ENCODE data around the gene ATP1B2. TPM values are rescaled to one million over a fixed set of nuclear protein-coding genes. Genes with fewer than 3 reads are reported as not detected.

ATP1B2 gene
- total and polyA plus RNA-seq, 4 donors, result 0.31 to 16.0 (median 0.87) TPM

DNA sequence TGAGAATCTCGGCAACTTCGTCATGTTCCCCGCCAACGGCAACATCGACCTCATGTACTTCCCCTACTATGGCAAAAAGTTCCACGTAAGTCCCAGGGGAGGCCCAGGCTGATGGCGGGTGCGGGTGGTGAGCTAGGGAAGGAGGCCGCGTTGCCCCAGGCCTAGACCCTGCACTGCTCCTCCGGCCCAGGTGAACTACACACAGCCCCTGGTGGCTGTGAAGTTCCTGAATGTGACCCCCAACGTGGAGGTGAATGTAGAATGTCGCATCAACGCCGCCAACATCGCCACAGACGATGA lies 4.8 kb downstream of the ATP1B2 start:
- peaks cover 0 to 8% (median 0%) of the 10 kb centered on the region in 3 donors for H3K27me3 ChIP-seq (ENCODE audit: control insufficient read depth in 3 of 3, insufficient read depth in 3 of 3, low read length in 2 of 3)

DNA sequence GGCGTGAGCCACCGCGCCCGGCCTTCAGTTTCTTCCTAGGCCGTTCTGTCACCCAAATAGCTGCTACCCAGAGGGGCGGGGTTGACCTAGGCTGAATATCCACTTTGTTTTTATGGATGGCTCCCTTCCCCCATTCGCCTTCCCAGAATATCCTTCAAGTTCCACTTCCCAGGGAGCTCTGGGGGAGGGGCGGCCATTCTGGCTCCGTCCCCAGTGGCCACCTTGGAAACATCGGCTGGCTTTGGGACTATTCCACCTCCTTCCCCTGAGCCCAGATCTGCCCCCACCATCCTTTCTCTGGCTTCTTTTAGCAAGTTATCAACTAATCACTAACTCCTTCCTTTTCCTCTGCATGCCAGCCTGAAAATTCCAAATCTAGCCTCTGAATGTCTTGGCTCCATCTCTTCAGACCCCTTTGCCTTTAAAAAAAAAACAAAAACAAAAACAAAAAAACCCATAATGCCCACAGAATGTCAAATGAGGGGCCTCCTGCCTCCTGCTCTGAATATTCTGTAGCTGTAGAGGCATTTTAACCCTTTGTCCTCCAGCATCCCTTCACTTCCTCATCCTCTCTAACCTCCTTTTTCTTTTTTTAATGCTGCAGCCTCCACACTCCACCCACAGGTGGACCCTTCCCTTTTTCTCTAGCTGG lies 6.4 kb downstream of the ATP1B2 start:
- Histone ChIP-seq H3K4me1 (ENCODE audit: control insufficient read depth in 5 of 5, insufficient read depth in 5 of 5, low read length in 5 of 5) (peaks cover 0 to 37% (median 7%) of the 10 kb centered on the region in 5 donors), H3K4me3 (no peak overlapping the region), H3K36me3 (ENCODE audit: control insufficient read depth in 4 of 4, insufficient read depth in 4 of 4, low read length in 4 of 4) (peaks cover 0 to 12% (median 1%) of the 10 kb centered on the region in 4 donors), H3K9ac (ENCODE audit: insufficient read depth in 1 of 2, low read length in 2 of 2) (peak overlapping the region in 1 of 2 donors; percentile 49), H3K27ac (ENCODE audit: low read depth in 1 of 2, low read length in 1 of 2) (no peak overlapping the region), H3K9me3 (ENCODE audit: control insufficient read depth in 4 of 4, insufficient read depth in 3 of 4, low read length in 3 of 4) (no peaks in the 10 kb centered on the region), H3K27me3 (ENCODE audit: control insufficient read depth in 3 of 3, insufficient read depth in 3 of 3, low read length in 2 of 3) (peaks cover 0 to 3% (median 0%) of the 10 kb centered on the region in 3 donors)
- ATAC-seq (ENCODE audit: insufficient read depth, low FRiP score) (no peak), DNase-seq (peak; percentile 80 to 90 (median 85))
- WGBS, 2 donors, result 56 to 67% methylated on average over 10 of the region's 10 CpGs
- TF ChIP-seq, protein P1, sequence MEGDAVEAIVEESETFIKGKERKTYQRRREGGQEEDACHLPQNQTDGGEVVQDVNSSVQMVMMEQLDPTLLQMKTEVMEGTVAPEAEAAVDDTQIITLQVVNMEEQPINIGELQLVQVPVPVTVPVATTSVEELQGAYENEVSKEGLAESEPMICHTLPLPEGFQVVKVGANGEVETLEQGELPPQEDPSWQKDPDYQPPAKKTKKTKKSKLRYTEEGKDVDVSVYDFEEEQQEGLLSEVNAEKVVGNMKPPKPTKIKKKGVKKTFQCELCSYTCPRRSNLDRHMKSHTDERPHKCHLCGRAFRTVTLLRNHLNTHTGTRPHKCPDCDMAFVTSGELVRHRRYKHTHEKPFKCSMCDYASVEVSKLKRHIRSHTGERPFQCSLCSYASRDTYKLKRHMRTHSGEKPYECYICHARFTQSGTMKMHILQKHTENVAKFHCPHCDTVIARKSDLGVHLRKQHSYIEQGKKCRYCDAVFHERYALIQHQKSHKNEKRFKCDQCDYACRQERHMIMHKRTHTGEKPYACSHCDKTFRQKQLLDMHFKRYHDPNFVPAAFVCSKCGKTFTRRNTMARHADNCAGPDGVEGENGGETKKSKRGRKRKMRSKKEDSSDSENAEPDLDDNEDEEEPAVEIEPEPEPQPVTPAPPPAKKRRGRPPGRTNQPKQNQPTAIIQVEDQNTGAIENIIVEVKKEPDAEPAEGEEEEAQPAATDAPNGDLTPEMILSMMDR (IDR thresholded peaks at IDR 0.05; ENCODE audit: control extremely low read depth, extremely low read depth), result no peak

More for the DNA sequence above, 4.8 kb downstream of the ATP1B2 start:
- 89 to 93% methylated on average over 17 of the region's 17 CpGs for WGBS, 2 donors
- Histone ChIP-seq H3K36me3 (ENCODE audit: control insufficient read depth in 4 of 4, insufficient read depth in 4 of 4, low read length in 4 of 4) (peaks cover 0 to 12% (median 1%) of the 10 kb centered on the region in 4 donors), H3K27ac (ENCODE audit: low read depth in 1 of 2, low read length in 1 of 2) (no peak overlapping the region), H3K9me3 (ENCODE audit: control insufficient read depth in 4 of 4, insufficient read depth in 3 of 4, low read length in 3 of 4) (no peaks in the 10 kb centered on the region), H3K4me1 (ENCODE audit: control insufficient read depth in 5 of 5, insufficient read depth in 5 of 5, low read length in 5 of 5) (peaks cover 0 to 43% (median 7%) of the 10 kb centered on the region in 5 donors), H3K9ac (ENCODE audit: insufficient read depth in 1 of 2, low read length in 2 of 2) (no peak overlapping the region), H3K4me3 (no peak overlapping the region)
- no peak for ATAC-seq (ENCODE audit: insufficient read depth, low FRiP score)
- DNase-seq, result no peak
- TF ChIP-seq, protein P1 (IDR thresholded peaks at IDR 0.05; ENCODE audit: control extremely low read depth, extremely low read depth), result no peak

DNA sequence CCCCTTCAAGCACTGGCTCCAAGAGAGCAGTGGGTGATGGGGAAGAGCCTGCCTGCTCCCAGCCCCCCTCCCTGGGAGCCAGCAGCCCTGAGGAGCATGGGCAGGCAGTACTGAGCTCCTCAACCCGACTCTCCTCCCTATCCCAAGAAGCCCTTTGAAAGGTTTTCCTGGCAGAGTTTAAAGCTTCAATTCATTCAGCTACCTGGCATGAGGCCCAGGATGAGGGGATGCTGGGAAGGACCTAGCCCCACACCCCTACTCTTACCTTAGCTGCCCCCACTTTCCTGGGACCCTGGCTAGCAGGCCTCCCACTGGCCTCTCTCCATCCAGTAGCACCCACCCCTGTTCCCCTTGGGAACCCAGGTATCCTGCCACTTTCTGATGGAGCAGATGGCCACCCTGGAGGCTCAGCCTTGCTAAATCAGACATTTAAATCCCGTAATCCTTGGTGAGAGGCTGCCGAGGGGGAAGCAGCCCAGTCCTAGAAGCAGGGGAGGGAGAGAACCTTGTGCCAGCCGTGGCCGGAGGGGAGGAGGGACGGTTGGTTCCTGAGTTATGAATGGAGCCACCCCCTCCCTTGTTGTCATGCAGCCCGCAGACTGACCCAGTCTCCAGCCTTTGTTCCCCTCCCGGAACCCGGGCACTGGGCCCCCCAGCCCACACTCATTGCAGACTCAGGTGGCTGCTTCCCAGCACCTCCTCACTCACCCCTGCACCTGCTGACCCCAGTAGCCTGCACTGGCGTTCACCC lies 17.1 kb downstream of the ATP1B2 start:
- H3K4me1 ChIP-seq (ENCODE audit: control insufficient read depth in 5 of 5, insufficient read depth in 5 of 5, low read length in 5 of 5), result no peaks in the 10 kb centered on the region
- peaks cover 6 to 32% (median 15%) of the 10 kb centered on the region in 4 donors for H3K36me3 ChIP-seq (ENCODE audit: control insufficient read depth in 4 of 4, insufficient read depth in 4 of 4, low read length in 4 of 4)
- H3K9ac ChIP-seq (ENCODE audit: insufficient read depth in 1 of 2, low read length in 2 of 2), result no peak overlapping the region
- DNase-seq (peak in 1 of 3 donors; percentile 68), ATAC-seq (ENCODE audit: insufficient read depth, low FRiP score) (no peak)
- peaks cover 0 to 4% (median 0%) of the 10 kb centered on the region in 4 donors for H3K9me3 ChIP-seq (ENCODE audit: control insufficient read depth in 4 of 4, insufficient read depth in 3 of 4, low read length in 3 of 4)
- H3K27me3 ChIP-seq (ENCODE audit: control insufficient read depth in 3 of 3, insufficient read depth in 3 of 3, low read length in 2 of 3), result no peaks in the 10 kb centered on the region
- H3K4me3 ChIP-seq, result no peak overlapping the region
- H3K27ac ChIP-seq (ENCODE audit: low read depth in 1 of 2, low read length in 1 of 2), result no peak overlapping the region
- TF ChIP-seq, protein P1 (IDR thresholded peaks at IDR 0.05; ENCODE audit: control extremely low read depth, extremely low read depth), result no peak
- whole genome bisulfite sequencing, 2 donors, result 84 to 90% methylated on average over 10 of the region's 10 CpGs

Data from lung (tissue), 12 donors.